ENCODE results near the gene RPUSD1. TPM values are rescaled to one million over a fixed set of nuclear protein-coding genes. Genes with fewer than 3 reads are reported as not detected.

The RPUSD1 gene
- total RNA-seq, 1 experiment from 2014 or later: 48.6 TPM

DNA sequence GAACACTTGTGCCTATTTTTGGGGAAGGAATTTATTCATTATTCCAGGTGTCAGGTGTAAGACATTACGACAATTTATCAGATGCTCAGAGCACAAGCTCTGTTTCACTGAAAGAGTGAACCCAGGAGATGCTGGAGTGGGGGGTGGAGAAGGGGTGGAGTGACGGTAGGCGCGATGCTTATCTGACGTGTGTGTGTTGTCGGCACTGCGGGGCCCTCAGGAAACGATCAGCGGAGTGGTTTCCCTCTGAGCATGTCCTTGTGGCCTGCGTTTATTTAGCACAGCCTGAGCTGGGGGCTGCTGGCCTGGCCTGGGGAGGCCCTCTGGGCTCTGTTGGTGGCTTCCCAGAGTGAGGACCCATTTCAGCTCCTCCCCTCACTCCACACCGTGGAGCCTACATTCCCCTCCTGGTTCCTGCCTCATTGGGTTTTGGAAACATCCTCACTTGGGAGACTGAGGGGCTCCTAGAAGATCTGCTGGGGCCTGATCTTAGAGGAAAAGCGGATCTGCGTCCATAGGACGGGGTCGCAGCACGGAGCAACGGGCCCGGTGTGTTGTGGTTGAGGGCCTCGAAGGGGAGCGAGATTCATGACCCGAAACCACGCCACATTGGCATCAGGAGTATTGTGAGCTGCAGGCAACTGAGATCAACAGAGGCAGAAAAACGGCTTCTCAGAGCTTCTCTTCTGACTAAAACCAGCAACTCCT is 31.3 kb upstream of the RPUSD1 start:
- Histone ChIP-seq H4K20me1 (ENCODE audit: control insufficient read depth, insufficient read depth, insufficient read length) (no peaks in the 10 kb centered on the region), H4K5ac (ENCODE audit: insufficient read length, low read depth, low read length) (no peak overlapping the region), H2BK12ac (ENCODE audit: insufficient read length, low read depth, low read length) (no peak overlapping the region), H3K79me2 (ENCODE audit: insufficient read depth, low read length) (no peaks in the 10 kb centered on the region), H2BK15ac (ENCODE audit: low read depth, low read length) (no peak overlapping the region), H3T11ph (ENCODE audit: low read length) (no peak overlapping the region), H2AFZ (ENCODE audit: low read length) (no peak overlapping the region), H3K18ac (ENCODE audit: insufficient read length, low read depth, low read length) (no peak overlapping the region), H3K14ac (ENCODE audit: insufficient read depth, low read length) (no peak overlapping the region), H2BK20ac (ENCODE audit: low read depth, low read length, poor library complexity, severe bottlenecking) (no peak overlapping the region), H3K27ac (ENCODE audit: insufficient read length, low read depth, low read length) (no peak overlapping the region), H3K9ac (ENCODE audit: extremely low read depth, insufficient read length, low read length) (no peak overlapping the region), H3K4me1 (ENCODE audit: insufficient read depth, low read length) (no peaks in the 10 kb centered on the region), H3K4me2 (ENCODE audit: insufficient read depth, insufficient read length, low read length) (no peak overlapping the region), H3K23me2 (ENCODE audit: insufficient read length, low read depth, low read length, poor library complexity, severe bottlenecking) (no peaks in the 10 kb centered on the region), H2BK5ac (ENCODE audit: insufficient read length, low read length) (no peak overlapping the region), H2BK120ac (ENCODE audit: low read depth, low read length, poor library complexity, severe bottlenecking) (no peak overlapping the region), H4K91ac (ENCODE audit: insufficient read length, low read depth, low read length) (no peak overlapping the region), H3K27me3 (ENCODE audit: insufficient read depth, low read length) (no peaks in the 10 kb centered on the region; the same call in 1 of the 2 replicates), H4K8ac (replicated peaks; ENCODE audit: insufficient read length, low read depth, low read length) (no peak overlapping the region), H3K23ac (ENCODE audit: insufficient read length, low read depth, low read length) (no peak overlapping the region), H3K4ac (ENCODE audit: low read depth, low read length) (no peak overlapping the region), H2AK5ac (ENCODE audit: insufficient read length, low read length) (no peak overlapping the region), H3K56ac (ENCODE audit: insufficient read length, low read depth, low read length) (no peak overlapping the region), H3K79me1 (ENCODE audit: insufficient read depth, low read depth, low read length, poor library complexity, severe bottlenecking) (no peaks in the 10 kb centered on the region), H3K9me3 (ENCODE audit: control insufficient read depth, low read depth, low read length) (no peaks in the 10 kb centered on the region)
- Mint-ChIP-seq H3K4me1 (peaks cover 10 to 15% of the 10 kb centered on the region in 2 experiments), H3K9me3 (peaks cover 0 to 4% of the 10 kb centered on the region in 2 experiments; a peak in 1 of 5 replicates), H3K36me3 (ENCODE audit: insufficient read depth in 1 of 3, low read depth in 3 of 3) (no peaks in the 10 kb centered on the region), H3K4me3 (no peak overlapping the region), H3K27ac (no peak overlapping the region), H3K27me3 (ENCODE audit: low read depth) (peaks cover 13% of the 10 kb centered on the region)
- no CpG with 5 or more reads among the region's 23 CpGs for WGBS (ENCODE audit: extremely low coverage, insufficient read length, low lambda C conversion rate)
- TF ChIP-seq, protein P1, sequence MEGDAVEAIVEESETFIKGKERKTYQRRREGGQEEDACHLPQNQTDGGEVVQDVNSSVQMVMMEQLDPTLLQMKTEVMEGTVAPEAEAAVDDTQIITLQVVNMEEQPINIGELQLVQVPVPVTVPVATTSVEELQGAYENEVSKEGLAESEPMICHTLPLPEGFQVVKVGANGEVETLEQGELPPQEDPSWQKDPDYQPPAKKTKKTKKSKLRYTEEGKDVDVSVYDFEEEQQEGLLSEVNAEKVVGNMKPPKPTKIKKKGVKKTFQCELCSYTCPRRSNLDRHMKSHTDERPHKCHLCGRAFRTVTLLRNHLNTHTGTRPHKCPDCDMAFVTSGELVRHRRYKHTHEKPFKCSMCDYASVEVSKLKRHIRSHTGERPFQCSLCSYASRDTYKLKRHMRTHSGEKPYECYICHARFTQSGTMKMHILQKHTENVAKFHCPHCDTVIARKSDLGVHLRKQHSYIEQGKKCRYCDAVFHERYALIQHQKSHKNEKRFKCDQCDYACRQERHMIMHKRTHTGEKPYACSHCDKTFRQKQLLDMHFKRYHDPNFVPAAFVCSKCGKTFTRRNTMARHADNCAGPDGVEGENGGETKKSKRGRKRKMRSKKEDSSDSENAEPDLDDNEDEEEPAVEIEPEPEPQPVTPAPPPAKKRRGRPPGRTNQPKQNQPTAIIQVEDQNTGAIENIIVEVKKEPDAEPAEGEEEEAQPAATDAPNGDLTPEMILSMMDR (conservative IDR thresholded peaks at IDR 0.05): no peak
- no peak for DNase-seq

Measured in H9 (cell line).